LNCAP (cell line): ENCODE measurements around the gene USP47.

Experiments used
- CTCF ChIP-seq: fragments of 450-650 bp; IDR thresholded peaks from 2 replicates; pipeline ENCODE4 v1.5.1; 2017; ENCODE audit warnings: mild to moderate bottlenecking

The USP47 gene

GRCh38 chr11:12005061-12005460, 163.3 kb downstream of the USP47 start:
- TF ChIP-seq CTCF: no peak

DNA sequence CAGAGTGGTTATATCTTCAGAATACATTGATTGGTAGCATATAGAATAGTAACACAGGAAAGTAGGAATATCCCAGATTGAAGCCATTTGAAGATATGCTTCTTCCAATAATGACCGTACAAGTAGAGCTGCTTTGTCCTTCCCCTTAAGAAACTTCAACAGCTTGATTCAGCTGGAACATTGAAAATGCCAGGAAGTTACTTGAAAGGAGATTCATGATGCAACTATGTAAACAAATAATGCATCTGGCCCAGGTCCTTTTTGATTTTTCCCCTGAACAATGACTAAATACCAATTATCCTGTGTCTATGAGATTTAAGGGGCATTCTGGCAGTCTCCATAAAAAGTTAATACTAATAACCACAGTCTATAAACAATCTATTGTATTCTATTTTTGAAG, 163.7 kb downstream of the USP47 start:
- TF ChIP-seq CTCF: no peak

GRCh38 chr11:12006552-12007229, 164.9 kb downstream of the USP47 start:
- TF ChIP-seq CTCF: no peak

GRCh38 chr11:12007230-12007593, 165.4 kb downstream of the USP47 start:
- no peak for TF ChIP-seq CTCF

GRCh38 chr11:12007769-12008737, 166.3 kb downstream of the USP47 start, which contains the start of gene DKK3:
TSS of gene DKK3 (minus strand) at chr11:12008626. CDS start at chr11:12008582, 44 bp downstream.
- no peak for TF ChIP-seq CTCF
